Spleen (tissue), 7 donors: ENCODE data around the gene RNLS.

Source experiments
- POLR2AphosphoS5 ChIP-seq, 3 donors: sonication (generic); formaldehyde crosslinking; IDR thresholded peaks; one replicate each; pipeline ENCODE4 v1.5.1; 2017; ENCODE audit warnings: antibody characterized with exemption in 3 of 3
- TF ChIP-seq, protein P1 (sequence below), 11 experiments: fragments of 200-600 bp in 7 of 11; fragments of 450-650 bp in 4 of 11; sonication (generic) in 4 of 11; IDR thresholded peaks in 8 of 11; conservative IDR thresholded peaks in 3 of 11; 1 replicate in 7 of 11; 2 replicates in 4 of 11; pipeline versions ENCODE4 v1.4.0 to v1.8.0; 2016 to 2021; ENCODE audit warnings: antibody characterized with exemption in 11 of 11, inconsistent platforms in 4 of 11, mild to moderate bottlenecking in 1 of 11
- donor health status: DM: no; HTN: no; CAD: no; lungs with moderate emphysema.
- donor health status: DM: no; HTN: no; CAD: no.
- donor health status: DM: no; HTN: no; CAD: no.

DNA sequence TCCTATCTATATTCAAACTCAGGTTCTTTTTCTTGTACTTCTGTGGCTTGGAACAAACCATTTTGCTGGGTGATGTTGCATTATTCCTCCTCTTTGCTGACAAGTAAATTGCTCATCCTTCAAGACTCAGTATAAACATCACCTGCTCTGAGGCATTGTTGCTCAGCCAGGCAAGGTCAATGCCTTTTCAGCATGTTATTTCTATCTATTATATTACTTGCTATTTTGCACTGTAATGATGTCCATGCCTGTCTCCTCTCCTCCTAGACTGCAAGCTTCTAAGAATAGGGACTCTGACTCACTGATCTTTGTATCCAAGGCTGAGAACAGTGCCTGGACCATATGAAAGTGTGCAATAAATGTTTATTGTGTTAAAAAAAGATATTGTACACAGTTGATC lies 293.8 kb downstream of the RNLS start:
- TF ChIP-seq, protein P1, sequence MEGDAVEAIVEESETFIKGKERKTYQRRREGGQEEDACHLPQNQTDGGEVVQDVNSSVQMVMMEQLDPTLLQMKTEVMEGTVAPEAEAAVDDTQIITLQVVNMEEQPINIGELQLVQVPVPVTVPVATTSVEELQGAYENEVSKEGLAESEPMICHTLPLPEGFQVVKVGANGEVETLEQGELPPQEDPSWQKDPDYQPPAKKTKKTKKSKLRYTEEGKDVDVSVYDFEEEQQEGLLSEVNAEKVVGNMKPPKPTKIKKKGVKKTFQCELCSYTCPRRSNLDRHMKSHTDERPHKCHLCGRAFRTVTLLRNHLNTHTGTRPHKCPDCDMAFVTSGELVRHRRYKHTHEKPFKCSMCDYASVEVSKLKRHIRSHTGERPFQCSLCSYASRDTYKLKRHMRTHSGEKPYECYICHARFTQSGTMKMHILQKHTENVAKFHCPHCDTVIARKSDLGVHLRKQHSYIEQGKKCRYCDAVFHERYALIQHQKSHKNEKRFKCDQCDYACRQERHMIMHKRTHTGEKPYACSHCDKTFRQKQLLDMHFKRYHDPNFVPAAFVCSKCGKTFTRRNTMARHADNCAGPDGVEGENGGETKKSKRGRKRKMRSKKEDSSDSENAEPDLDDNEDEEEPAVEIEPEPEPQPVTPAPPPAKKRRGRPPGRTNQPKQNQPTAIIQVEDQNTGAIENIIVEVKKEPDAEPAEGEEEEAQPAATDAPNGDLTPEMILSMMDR (IDR thresholded peaks at IDR 0.05 in 8 of 11, conservative IDR thresholded peaks at IDR 0.05 in 3 of 11): no peak
- no peak for TF ChIP-seq POLR2AphosphoS5 (IDR thresholded peaks at IDR 0.05)
